ENCODE data around the gene TAF11L3.
"Not testable (repeated sequence)": the region's sequence is repeated elsewhere in the genome, so short reads cannot be mapped to it uniquely, and the experiment has no call there.

TAF11L3 gene

DNA sequence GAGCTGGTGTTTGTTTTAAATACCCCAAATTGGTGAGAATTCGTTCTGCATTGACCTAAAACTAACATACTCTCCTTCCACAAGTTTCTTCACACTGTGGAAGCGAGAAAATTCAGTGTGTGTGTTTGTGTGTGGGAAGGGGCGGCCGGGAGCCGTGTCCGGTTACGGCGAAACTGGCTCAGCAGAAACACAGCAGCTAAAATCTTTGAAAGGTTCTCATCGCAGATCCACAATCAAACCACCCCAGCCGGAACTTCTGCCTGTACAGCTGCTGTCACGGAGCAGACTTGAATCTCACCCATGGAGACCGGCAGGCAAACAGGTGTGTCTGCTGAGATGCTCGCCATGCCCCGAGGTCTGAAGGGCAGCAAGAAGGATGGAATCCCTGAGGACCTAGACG lies at the start of gene TAF11L3:
TAF11L3 (plus strand) TSS at position 301 of the 400 bp plus-strand sequence.
- DNase-seq, result not testable (repeated sequence)

DNA sequence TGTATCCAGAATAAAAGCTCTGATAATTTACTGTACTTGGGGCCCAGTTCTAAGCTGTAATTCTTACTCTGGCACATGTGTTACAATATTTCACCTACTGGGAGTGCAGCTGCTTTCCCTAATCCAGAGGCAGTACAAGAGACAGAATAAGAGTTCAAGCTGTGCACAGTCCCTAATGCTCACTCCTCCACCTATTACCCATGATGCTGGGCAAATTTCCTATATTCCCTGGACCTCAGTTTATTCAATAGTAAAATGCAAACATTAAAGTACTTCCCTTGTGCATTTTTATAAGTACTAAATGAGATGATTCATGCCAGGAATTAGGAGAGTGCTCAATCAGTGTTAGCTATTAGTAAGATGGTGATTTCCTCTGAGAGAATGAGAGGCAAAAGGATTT lies 48.1 kb upstream of the TAF11L3 start:
- no peak for DNase-seq

DNA sequence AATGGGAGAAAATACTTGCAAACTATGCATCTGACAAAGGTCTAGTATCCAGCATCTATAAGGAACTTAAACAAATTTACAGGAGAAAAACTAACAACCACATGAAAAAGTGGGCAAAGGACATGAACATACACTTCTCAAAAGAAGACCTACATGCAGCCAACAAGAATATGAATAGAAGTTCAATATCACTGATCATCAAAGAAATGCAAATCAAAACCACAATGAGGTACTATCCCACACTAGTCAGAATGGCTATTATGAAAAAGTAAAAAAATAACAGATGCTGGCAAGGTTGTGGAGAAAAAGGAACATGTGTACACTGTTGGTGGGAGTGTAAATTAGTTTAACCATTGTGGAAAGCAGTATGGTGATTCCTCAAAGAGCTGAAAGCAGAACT lies 43.1 kb upstream of the TAF11L3 start:
- DNase-seq, result not testable (repeated sequence)

DNA sequence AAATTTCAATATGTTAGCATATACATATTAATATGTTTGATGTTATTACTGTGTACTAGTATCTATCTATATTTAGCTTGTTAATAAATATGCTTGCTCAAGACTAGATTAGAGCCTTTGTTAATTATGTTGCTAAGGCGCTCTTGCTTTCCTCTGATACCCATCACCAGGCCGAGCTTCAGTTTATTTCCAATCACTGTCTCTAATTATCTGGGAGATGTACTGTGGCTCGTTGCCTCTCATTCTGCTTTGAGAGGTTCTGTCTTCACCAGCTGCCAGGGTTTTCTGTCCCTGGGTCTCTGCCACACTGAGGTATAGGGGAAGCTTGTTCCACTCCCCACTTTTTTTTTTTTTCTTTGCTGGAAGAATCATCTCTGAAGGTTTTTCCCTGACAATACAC lies 41.1 kb upstream of the TAF11L3 start:
- DNase-seq, result no peak

DNA sequence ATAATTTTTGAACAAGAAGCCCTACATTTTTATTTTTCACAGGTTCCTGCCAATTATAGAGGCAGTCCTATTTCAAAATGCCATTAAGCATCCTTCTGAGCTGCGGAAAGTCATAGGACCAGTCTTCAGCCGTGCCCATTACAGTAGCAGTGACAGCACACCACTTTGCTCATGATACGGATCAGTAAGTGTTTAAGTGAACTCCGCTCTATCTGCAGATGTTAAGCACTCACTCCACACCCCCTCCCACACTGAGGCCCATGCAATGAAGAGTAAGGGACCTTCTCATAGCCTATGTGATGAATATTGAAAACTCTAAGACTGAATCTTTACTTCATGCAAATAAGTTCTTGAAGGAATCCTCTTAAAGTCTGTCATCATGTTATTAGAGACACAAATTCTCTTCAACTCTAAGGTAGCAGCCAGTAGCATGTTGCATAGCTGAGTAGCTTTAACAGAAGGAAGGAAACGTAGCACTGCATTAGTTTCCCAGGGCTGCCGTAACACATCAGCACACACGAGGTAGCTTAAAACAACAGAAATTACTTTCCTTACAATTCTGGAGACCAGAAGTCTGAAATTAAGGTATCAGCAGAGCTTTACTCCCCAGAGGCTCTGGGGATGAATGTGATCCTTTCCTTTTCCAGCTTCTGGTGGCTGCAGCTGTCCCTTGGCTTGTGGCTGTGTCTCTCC lies 40.4 kb upstream of the TAF11L3 start:
- DNase-seq, result no peak

DNA sequence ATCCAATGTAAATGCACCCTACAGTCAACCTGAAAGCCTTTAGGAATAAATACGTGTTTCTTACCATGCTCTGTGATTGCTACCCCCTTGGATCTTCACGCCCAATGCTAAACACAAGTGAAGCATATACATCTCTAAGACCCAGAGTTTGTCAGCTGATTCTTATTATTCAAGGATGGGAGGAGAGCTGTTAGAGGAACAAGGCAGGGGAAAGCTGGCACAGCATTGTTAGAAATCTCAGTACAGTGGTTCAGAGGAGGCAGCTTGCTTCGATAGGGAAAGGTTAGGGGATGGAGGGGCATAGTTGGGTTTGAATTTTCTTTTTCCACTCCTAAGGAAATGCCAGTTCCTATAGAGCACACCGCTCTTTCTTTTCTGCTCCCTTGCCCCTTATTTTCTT lies 36.8 kb upstream of the TAF11L3 start:
- DNase-seq, result no peak

DNA sequence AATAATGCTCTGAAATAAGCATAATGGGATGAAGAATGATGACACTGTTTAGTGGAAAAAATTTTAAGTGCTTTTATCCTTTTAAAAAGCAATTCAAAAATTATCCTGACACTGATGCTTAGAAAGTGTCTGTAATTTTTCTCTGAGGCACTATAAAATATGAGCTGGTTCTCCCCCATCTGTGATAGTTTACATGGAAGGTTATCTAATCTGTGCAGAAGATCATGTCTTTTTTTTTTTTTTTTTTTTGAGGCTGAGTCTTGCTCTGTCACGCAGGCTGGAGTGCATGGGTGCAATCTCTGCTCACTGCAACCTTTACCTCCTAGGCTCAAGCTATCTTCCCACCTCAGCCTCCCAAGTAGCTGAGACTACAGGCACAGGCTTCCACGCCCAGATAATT lies 35.4 kb upstream of the TAF11L3 start:
- DNase-seq, result no peak

DNA sequence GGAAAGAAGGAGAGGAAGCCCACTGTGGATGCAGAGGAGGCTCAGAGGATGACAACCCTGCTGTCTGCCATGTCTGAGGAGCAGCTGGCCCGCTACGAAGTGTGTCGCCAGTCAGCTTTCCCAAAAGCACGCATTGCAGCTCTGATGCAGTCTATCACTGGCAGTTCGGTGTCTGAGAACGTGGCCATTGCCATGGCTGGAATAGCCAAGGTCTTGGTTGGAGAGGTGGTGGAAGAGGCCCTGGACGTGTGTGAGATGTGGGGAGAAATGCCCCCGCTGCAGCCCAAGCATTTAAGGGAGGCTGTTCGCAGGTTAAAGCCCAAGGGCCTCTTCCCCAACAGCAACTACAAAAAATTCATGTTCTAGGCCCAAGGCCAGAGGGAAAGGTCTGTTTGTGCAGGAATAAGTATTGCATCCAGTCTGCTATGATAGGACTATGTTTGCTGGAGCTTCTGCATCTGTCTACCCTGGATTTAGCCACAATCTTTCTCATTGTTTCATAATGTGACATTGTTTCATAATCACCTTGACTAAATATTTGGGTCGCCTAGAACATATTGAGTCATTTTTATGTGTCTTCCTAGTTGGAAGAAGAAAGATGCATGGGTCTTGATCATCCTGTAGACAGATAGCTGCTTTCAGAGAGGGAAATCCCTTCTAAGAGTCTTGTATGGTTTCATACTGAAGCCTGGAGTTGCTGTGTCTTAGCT lies 31.5 kb upstream of the TAF11L3 start:
- DNase-seq, result not testable (repeated sequence)

DNA sequence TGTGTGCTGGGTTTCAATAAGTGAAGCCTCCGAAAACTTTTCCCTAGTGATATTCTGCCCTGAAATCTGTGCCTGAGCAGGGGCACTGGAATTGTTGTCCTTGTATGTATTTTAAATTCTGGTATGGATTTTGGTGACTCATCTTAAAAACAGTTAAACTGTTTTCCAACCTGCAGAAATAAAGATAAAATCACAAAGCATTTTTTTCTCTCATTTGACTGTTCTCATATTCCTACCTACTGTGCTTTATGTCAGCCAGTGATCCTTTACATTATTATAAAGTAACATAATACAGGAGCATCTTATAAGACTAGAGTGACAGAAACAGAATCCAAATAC lies 31.0 kb upstream of the TAF11L3 start:
- no peak for DNase-seq

DNA sequence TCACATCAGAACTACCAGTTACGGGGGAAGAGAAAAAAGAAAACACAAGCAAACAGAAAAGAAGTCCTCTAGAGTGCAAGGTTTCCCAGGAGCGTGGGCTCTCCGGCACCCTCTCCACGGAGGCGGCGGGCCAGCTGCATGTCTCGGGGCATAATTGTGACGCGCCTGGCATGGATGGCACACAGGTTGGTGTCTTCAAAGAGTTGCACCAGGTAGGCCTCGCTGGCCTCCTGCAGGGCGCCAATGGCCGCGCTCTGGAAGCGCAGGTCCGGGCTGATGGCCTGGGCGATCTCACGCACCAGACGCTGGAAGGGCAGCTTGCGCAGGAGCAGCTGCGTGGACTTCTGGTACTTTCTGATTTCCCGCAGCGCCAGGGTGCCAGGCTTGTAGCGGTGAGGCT lies 26.9 kb upstream of the TAF11L3 start:
- not testable (repeated sequence) for DNase-seq

DNA sequence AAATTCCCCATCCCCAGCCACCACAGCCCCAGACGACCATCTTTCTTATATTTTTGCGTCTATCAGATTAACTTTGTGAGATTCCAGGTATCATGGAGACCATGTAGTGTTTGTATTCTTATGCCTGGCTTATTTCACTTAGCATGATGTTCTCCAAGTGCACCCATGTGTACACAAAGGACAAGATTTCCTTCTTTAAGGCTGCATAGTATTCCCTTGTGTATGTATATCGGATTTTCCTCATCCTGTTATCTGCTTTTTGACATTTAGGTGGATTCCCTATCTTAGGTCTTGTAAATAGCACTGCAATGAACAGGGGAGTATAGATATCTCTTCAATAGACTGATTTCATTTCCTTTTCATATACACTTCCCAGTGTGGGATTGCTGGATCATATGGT lies 25.4 kb upstream of the TAF11L3 start:
- no peak for DNase-seq

DNA sequence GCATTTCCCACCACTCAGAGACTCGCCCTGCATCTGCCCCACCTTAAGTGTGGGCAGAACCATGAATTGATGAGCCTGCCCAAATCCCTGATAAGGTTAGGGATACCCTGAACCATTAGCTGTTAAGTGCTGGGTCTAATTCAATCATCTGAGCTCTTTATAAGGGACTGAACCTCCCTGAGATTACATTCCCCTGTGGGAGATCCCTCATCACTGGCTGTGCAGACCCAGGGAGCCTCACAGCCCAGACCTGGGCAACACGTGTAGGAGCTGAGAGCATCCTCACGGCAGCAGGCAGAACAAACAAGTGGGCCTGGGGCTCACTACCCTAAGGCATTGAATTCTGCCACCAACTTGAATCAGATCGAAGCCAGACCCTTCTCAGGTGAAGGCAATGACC lies 20.7 kb upstream of the TAF11L3 start:
- no peak for DNase-seq

DNA sequence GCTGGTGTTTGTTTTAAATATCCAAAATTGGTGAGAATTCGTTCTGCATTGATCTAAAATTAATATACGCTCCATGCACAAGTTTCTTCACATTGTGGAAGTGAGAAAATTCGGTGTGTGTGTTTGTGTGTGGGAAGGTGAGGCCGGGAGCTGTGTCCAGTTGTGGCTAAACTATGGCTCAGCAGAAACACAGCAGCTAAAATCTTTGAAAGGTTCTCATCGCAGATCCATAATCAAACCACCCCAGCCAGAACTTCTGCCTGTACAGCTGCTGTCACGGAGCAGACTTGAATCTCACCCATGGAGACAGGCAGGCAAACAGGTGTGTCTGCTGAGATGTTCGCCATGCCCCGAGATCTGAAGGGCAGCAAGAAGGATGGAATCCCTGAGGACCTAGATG lies 20.2 kb upstream of the TAF11L3 start, which contains the start of gene TAF11L2:
TAF11L2 (plus strand) TSS at position 301 of the 400 bp plus-strand sequence.
- DNase-seq, result not testable (repeated sequence)

DNA sequence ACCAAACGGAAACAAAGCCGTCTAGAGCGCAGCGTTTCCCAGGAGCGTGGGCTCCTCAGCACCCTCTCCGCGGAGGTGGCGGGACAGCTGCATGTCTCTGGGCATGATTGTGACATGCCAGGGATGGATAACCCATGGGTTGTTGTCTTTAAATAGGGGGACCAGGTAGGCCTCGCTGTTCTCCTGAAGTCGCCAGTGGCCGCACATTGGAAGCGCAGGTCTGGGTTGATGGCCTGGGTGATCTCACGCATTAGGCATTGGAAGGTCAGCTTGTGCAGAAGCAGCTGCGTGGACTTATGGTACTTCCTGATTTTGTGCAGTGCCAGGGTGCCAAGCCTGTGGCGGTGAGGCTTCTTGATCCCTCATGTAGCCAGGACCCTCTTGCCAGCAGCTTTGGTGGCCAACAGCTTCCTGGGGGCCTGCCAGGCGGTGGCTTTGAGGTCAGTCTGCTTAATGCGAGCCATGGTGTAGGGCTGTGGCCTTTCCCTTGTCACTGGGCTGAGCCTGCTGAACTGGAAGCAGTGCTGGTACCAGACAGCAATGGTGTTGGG lies 6.3 kb upstream of the TAF11L3 start:
- no peak for DNase-seq

DNA sequence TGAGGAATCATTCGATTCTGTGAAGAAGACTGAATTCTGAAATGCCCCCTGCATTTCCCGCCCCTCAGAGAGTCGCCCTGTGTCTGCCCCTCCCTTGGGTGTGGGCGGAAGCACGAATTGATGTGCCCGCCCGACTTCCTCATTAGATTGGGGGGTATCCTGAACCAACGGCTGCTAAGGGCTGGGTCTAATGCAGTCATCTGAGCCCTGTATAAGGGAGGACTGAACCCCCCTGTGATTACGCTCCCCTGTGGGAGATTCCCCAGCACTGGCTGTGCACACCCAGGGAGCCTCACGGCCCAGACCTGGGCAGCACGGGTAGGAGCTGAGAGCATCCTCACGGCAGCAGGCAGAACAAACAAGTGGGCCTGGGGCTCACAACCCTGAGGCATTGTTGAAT lies 641 bp upstream of the TAF11L3 start:
- peak; percentile 1 for DNase-seq

DNA sequence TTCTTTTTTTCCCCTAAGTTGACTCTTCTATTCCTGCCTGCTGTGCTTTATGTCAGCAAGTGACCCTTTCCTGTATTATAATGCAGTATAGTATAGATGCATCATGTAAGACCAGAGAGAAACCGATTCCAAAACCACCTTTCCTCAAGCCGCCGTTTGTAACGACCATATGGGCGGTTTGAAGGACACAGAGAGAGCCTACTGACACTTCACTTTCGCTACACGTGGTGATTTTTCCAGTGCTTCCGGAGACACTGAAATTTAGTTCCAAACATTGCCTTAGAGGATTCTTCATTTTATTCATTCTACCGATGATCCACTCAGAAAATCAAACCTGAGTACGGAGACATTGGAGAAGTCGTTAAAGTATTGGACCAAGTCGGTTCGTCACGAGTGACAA lies 1.3 kb downstream of the TAF11L3 start:
- DNase-seq, result not testable (repeated sequence)

DNA sequence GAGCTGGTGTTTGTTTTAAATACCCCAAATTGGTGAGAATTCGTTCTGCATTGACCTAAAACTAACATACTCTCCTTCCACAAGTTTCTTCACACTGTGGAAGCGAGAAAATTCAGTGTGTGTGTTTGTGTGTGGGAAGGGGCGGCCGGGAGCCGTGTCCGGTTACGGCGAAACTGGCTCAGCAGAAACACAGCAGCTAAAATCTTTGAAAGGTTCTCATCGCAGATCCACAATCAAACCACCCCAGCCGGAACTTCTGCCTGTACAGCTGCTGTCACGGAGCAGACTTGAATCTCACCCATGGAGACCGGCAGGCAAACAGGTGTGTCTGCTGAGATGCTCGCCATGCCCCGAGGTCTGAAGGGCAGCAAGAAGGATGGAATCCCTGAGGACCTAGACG lies 3.3 kb downstream of the TAF11L3 start, which contains the start of gene TAF11L4:
TAF11L4 (plus strand) TSS at position 301 of the 400 bp plus-strand sequence.
- DNase-seq, result not testable (repeated sequence)

DNA sequence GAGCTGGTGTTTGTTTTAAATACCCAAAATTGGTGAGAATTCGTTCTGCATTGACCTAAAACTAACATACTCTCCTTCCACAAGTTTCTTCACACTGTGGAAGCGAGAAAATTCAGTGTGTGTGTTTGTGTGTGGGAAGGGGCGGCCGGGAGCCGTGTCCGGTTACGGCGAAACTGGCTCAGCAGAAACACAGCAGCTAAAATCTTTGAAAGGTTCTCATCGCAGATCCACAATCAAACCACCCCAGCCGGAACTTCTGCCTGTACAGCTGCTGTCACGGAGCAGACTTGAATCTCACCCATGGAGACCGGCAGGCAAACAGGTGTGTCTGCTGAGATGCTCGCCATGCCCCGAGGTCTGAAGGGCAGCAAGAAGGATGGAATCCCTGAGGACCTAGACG lies 6.8 kb downstream of the TAF11L3 start, which contains the start of gene TAF11L5:
TAF11L5 (plus strand) TSS at position 301 of the 400 bp plus-strand sequence.
- DNase-seq, result not testable (repeated sequence)

DNA sequence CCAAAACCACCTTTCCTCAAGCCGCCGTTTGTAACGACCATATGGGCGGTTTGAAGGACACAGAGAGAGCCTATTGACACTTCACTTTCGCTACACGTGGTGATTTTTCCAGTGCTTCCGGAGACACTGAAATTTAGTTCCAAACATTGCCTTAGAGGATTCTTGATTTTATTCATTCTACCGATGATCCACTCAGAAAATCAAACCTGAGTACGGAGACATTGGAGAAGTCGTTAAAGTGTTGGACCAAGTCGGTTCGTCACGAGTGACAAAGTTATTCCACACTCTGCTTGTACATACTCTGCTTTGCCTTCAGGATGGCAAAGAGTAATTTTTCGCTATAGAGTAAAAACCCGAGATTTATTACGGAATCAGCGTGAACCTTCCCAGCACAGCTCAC lies 8.3 kb downstream of the TAF11L3 start:
- not testable (repeated sequence) for DNase-seq

DNA sequence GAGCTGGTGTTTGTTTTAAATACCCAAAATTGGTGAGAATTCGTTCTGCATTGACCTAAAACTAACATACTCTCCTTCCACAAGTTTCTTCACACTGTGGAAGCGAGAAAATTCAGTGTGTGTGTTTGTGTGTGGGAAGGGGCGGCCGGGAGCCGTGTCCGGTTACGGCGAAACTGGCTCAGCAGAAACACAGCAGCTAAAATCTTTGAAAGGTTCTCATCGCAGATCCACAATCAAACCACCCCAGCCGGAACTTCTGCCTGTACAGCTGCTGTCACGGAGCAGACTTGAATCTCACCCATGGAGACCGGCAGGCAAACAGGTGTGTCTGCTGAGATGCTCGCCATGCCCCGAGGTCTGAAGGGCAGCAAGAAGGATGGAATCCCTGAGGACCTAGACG lies 10.2 kb downstream of the TAF11L3 start, which contains the start of gene TAF11L6:
TAF11L6 (plus strand) TSS at position 301 of the 400 bp plus-strand sequence.
- DNase-seq, result not testable (repeated sequence)
